HG03066 (cell line): ENCODE data around the gene FOSB.

Source experiments
- ATAC-seq: cut with Tn5 transposase; IDR thresholded peaks from one replicate; pipeline ENCODE4 v1.9.1; 2021; ENCODE audit warnings: low read depth; ENCODE audit not compliant: unreplicated experiment

The FOSB gene

GRCh38 chr19:45478454-45479238 is 10.8 kb downstream of the FOSB start:
- ATAC-seq = peak; percentile 67

- no peak for ATAC-seq
Measured at GRCh38 chr19:45483033-45483432, 15.2 kb downstream of the FOSB start.

- no peak for ATAC-seq
Measured at GRCh38 chr19:45484273-45484945, 16.6 kb downstream of the FOSB start.

GRCh38 chr19:45485305-45486077 is 17.7 kb downstream of the FOSB start:
- peak; percentile 91 for ATAC-seq

GRCh38 chr19:45488708-45489107 is 20.9 kb downstream of the FOSB start:
- ATAC-seq = no peak

- no peak for ATAC-seq
Measured at GRCh38 chr19:45489216-45489855, 21.5 kb downstream of the FOSB start.

- no peak for ATAC-seq
Measured at GRCh38 chr19:45492137-45492626, 24.4 kb downstream of the FOSB start.

GRCh38 chr19:45492627-45493470 is 25.1 kb downstream of the FOSB start:
- ATAC-seq = no peak

GRCh38 chr19:45494261-45494916 is 26.6 kb downstream of the FOSB start:
- no peak for ATAC-seq

- no peak for ATAC-seq
Measured at GRCh38 chr19:45495178-45495577, 27.4 kb downstream of the FOSB start.

- peak; percentile 17 for ATAC-seq
Measured at GRCh38 chr19:45496349-45496953, 28.7 kb downstream of the FOSB start.

GRCh38 chr19:45497791-45498190 is 30.0 kb downstream of the FOSB start:
- no peak for ATAC-seq

GRCh38 chr19:45498411-45499195 is 30.8 kb downstream of the FOSB start, which contains the start of gene PPM1N:
Gene PPM1N (plus strand): TSS chr19:45498443. CDS start chr19:45498473, 30 bp downstream.
- no peak for ATAC-seq

- ATAC-seq = no peak
Measured at GRCh38 chr19:45499196-45500180, 31.7 kb downstream of the FOSB start.

- no peak for ATAC-seq
Measured at GRCh38 chr19:45500918-45501729, 33.3 kb downstream of the FOSB start.

GRCh38 chr19:45501730-45502014 is 33.9 kb downstream of the FOSB start:
- no peak for ATAC-seq
